Camera-type eye (tissue), 1 donor: Measurements from ENCODE around the gene RGS18. TPM values are rescaled to one million over a fixed set of nuclear protein-coding genes. Genes with fewer than 3 reads are reported as not detected.

Experiments used
- total RNA-seq: library from RNA; depleted of rRNA; stranded (reverse); fragments of >200 nt; gene quantifications from one replicate; pipeline ENCODE4 v1.2.3, GENCODE V29; 2014

RGS18 gene, protein sequence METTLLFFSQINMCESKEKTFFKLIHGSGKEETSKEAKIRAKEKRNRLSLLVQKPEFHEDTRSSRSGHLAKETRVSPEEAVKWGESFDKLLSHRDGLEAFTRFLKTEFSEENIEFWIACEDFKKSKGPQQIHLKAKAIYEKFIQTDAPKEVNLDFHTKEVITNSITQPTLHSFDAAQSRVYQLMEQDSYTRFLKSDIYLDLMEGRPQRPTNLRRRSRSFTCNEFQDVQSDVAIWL
- total RNA-seq, result 3.4 TPM

DNA sequence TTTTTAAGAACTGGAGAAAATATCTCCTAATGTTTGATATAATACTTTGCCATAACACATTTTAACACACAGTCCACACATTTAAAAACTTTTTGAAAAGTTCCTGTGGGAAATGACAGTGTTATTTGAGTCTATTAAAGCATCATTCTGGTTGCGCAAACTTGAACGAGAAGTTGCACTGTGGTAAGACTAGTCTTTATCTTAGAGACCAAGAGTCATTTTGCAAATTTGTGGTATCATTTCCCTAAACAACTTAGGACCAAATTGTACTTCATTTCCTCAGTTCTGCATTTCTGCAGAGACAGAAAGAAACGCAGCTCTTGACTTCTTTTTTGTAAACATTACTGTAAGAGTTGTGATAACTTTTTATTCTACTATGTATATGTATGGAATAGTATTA lies at the start of gene RGS18:
RGS18 (plus strand) TSS at position 282 of the 400 bp plus-strand sequence. CDS start 176 bp downstream, outside the sequence.

Other genes with a start within 250 kb of the RGS18 start
- gene RGS21, start 158.5 kb downstream of the RGS18 start, total RNA-seq, result not detected